Fibroblast of the conjunctiva (primary cell): ENCODE measurements around the gene RRP12.
"Not testable (repeated sequence)": the region's sequence is repeated elsewhere in the genome, so short reads cannot be mapped to it uniquely, and the experiment has no call there.

Experiments used
- DNase-seq: peaks from one replicate; pipeline ENCODE4 v3.0.0-alpha.2; 2010; ENCODE audit warnings: low read depth

The RRP12 gene

GRCh38 chr10:97400665-97401454 lies at the start of gene RRP12:
Gene RRP12 (minus strand): TSS chr10:97401340. CDS start chr10:97401231, 109 bp downstream.
- peak; percentile 96 for DNase-seq

GRCh38 chr10:97450828-97451227 lies 49.7 kb upstream of the RRP12 start:
- no peak for DNase-seq

GRCh38 chr10:97445722-97446639 lies 44.8 kb upstream of the RRP12 start, which contains the start of the genes EXOSC1 and ZDHHC16:
Gene EXOSC1 (minus strand): TSS chr10:97446006. CDS start chr10:97445985, 21 bp downstream.
Gene ZDHHC16 (plus strand): TSS chr10:97446175. CDS start chr10:97451676, 5,501 bp downstream.
- DNase-seq: peak; percentile 90

- DNase-seq: no peak
Measured at GRCh38 chr10:97445357-97445721, 44.2 kb upstream of the RRP12 start.

GRCh38 chr10:97444212-97444611 lies 43.1 kb upstream of the RRP12 start:
- DNase-seq: no peak

GRCh38 chr10:97442277-97442676 lies 41.1 kb upstream of the RRP12 start:
- DNase-seq: no peak

GRCh38 chr10:97435211-97435610 lies 34.1 kb upstream of the RRP12 start:
- no peak for DNase-seq

- no peak for DNase-seq
Measured at GRCh38 chr10:97434557-97434956, 33.4 kb upstream of the RRP12 start.

GRCh38 chr10:97434055-97434454 lies 32.9 kb upstream of the RRP12 start:
- DNase-seq: no peak

- DNase-seq: no peak
Measured at GRCh38 chr10:97428572-97428981, 27.4 kb upstream of the RRP12 start.

- no peak for DNase-seq
Measured at GRCh38 chr10:97427571-97428179, 26.5 kb upstream of the RRP12 start.

GRCh38 chr10:97426776-97427570 lies 25.8 kb upstream of the RRP12 start:
- DNase-seq: no peak

GRCh38 chr10:97425964-97426775 lies 25.0 kb upstream of the RRP12 start, which contains the start of gene PGAM1:
Gene PGAM1 (plus strand): TSS chr10:97426191. CDS start chr10:97426308, 117 bp downstream.
- DNase-seq: peak; percentile 96

- not testable (repeated sequence) for DNase-seq
Measured at GRCh38 chr10:97423757-97424098, 22.6 kb upstream of the RRP12 start.

- no peak for DNase-seq
Measured at GRCh38 chr10:97416565-97416964, 15.4 kb upstream of the RRP12 start.

- DNase-seq: no peak
Measured at GRCh38 chr10:97412891-97413304, 11.8 kb upstream of the RRP12 start.

GRCh38 chr10:97411406-97411805 lies 10.3 kb upstream of the RRP12 start:
- no peak for DNase-seq

GRCh38 chr10:97408496-97408992 lies 7.4 kb upstream of the RRP12 start:
- no peak for DNase-seq

GRCh38 chr10:97407952-97408248 lies 6.8 kb upstream of the RRP12 start:
- no peak for DNase-seq

- peak; percentile 61 for DNase-seq
Measured at GRCh38 chr10:97407211-97407951, 6.2 kb upstream of the RRP12 start.
